ENCODE results near the gene SLC22A23.

DNA sequence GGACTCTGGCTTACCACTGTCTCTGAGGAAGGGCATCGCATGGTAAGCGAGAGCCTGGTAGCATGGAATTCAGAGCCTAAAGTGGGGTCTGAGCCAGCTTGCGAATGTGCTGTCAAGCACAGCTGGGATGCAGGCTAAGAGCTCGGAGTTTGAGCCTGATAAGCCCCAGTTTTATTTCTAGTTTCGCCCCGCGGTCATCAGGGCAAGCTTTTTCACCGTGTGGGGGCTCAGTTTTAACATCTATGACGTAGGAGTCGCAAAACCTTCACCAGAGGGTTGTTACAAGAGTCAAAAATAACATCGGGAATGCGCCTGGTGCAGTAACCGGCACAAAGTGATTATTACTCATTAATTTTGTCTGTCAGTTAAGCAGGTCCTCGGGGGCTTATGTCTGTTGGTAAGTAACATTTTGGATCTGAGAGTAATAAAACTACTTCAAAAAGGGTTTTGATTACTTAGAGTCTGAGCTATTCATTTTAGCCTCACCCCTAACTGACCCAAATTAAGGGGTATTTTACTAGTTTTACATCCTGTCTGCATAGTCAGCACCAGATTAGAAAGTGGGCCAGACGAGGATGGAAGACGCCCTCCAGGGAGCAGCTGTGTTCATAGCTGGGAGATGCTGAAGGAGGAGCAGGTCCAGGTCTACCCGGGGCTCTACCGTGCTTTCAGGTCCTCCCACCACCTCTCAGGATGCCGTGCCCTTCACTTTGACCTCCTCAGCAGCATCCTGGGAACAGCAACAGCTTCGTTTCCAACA is 29.7 kb downstream of the SLC22A23 start:
- TF ChIP-seq, protein P1, sequence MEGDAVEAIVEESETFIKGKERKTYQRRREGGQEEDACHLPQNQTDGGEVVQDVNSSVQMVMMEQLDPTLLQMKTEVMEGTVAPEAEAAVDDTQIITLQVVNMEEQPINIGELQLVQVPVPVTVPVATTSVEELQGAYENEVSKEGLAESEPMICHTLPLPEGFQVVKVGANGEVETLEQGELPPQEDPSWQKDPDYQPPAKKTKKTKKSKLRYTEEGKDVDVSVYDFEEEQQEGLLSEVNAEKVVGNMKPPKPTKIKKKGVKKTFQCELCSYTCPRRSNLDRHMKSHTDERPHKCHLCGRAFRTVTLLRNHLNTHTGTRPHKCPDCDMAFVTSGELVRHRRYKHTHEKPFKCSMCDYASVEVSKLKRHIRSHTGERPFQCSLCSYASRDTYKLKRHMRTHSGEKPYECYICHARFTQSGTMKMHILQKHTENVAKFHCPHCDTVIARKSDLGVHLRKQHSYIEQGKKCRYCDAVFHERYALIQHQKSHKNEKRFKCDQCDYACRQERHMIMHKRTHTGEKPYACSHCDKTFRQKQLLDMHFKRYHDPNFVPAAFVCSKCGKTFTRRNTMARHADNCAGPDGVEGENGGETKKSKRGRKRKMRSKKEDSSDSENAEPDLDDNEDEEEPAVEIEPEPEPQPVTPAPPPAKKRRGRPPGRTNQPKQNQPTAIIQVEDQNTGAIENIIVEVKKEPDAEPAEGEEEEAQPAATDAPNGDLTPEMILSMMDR (tag by site-specific recombination; IDR thresholded peaks at IDR 0.05) = no peak
- TF ChIP-seq, protein P2, sequence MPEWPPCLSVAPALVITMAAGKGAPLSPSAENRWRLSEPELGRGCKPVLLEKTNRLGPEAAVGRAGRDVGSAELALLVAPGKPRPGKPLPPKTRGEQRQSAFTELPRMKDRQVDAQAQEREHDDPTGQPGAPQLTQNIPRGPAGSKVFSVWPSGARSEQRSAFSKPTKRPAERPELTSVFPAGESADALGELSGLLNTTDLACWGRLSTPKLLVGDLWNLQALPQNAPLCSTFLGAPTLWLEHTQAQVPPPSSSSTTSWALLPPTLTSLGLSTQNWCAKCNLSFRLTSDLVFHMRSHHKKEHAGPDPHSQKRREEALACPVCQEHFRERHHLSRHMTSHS (tag by site-specific recombination; IDR thresholded peaks at IDR 0.05) = no peak
- TF ChIP-seq SCRT1 (tag by site-specific recombination; IDR thresholded peaks at IDR 0.05; ENCODE audit: borderline replicate concordance) (no peak), ZFP41 (tag by site-specific recombination; IDR thresholded peaks at IDR 0.05; ENCODE audit: borderline replicate concordance) (no peak), ZNF184 (tag by site-specific recombination; IDR thresholded peaks at IDR 0.05) (no peak), ZNF792 (tag by site-specific recombination; IDR thresholded peaks at IDR 0.05) (no peak), ZNF610 (tag by site-specific recombination; IDR thresholded peaks at IDR 0.05; ENCODE audit: borderline replicate concordance) (no peak), ZIC2 (tag by site-specific recombination; IDR thresholded peaks at IDR 0.05) (no peak), ZNF341 (tag by site-specific recombination; IDR thresholded peaks at IDR 0.05; ENCODE audit: low read depth) (no peak), MEIS1 (CRISPR knock-in tag; IDR thresholded peaks at IDR 0.05; ENCODE audit: borderline replicate concordance) (no peak), ZBTB20 (tag by site-specific recombination; IDR thresholded peaks at IDR 0.05) (no peak)
- TF ChIP-seq, protein P3, sequence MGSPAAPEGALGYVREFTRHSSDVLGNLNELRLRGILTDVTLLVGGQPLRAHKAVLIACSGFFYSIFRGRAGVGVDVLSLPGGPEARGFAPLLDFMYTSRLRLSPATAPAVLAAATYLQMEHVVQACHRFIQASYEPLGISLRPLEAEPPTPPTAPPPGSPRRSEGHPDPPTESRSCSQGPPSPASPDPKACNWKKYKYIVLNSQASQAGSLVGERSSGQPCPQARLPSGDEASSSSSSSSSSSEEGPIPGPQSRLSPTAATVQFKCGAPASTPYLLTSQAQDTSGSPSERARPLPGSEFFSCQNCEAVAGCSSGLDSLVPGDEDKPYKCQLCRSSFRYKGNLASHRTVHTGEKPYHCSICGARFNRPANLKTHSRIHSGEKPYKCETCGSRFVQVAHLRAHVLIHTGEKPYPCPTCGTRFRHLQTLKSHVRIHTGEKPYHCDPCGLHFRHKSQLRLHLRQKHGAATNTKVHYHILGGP (tag by site-specific recombination; IDR thresholded peaks at IDR 0.05) = no peak
- TF ChIP-seq, protein P4, sequence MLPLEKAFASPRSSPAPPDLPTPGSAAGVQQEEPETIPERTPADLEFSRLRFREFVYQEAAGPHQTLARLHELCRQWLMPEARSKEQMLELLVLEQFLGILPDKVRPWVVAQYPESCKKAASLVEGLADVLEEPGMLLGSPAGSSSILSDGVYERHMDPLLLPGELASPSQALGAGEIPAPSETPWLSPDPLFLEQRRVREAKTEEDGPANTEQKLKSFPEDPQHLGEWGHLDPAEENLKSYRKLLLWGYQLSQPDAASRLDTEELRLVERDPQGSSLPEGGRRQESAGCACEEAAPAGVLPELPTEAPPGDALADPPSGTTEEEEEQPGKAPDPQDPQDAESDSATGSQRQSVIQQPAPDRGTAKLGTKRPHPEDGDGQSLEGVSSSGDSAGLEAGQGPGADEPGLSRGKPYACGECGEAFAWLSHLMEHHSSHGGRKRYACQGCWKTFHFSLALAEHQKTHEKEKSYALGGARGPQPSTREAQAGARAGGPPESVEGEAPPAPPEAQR (tag by site-specific recombination; IDR thresholded peaks at IDR 0.05) = no peak
